Measurements from ENCODE around the gene ALX1. TPM values are rescaled to one million over a fixed set of nuclear protein-coding genes. Genes with fewer than 3 reads are reported as not detected.
A peak's percentile ranks its signal among the peaks of the same experiment; 100 is the strongest.

Gene ALX1
- total and polyA plus RNA-seq, 5 experiments from 2014 or later: not detected

- Mint-ChIP-seq H3K36me3 (no peaks in the 10 kb centered on the region), H3K4me1 (peaks cover 2 to 9% (median 7%) of the 10 kb centered on the region in 4 donors), H3K9me3 (peaks cover 0 to 14% (median 2%) of the 10 kb centered on the region in 9 donors), H3K27ac (no peak overlapping the region), H3K27me3 (peaks cover 29 to 76% (median 54%) of the 10 kb centered on the region in 5 donors), H3K4me3 (no peak overlapping the region)
- DNase-seq (no peak), ATAC-seq (no peak)
- POLR2A ChIA-PET: no interaction called here
These were observed 2.0 kb upstream of the ALX1 start for GRCh38 chr12:85277900-85278597.

- no peak for ATAC-seq
These were observed 1.2 kb upstream of the ALX1 start for GRCh38 chr12:85278598-85279448.

GRCh38 chr12:85279449-85280164, 413 bp upstream of the ALX1 start:
- Mint-ChIP-seq H3K4me1 (peaks cover 2 to 9% (median 7%) of the 10 kb centered on the region in 4 donors), H3K27ac (no peak overlapping the region), H3K36me3 (no peaks in the 10 kb centered on the region), H3K4me3 (peak overlapping the region in 1 of 10 donors; percentile 56), H3K9me3 (peaks cover 0 to 14% (median 0%) of the 10 kb centered on the region in 9 donors), H3K27me3 (peaks cover 26 to 60% (median 43%) of the 10 kb centered on the region in 5 donors)
- ATAC-seq (no peak), DNase-seq (no peak)
- POLR2A ChIA-PET: no interaction called here

More at GRCh38 chr12:85278598-85279448, 1.2 kb upstream of the ALX1 start:
- Mint-ChIP-seq H3K4me3 (no peak overlapping the region), H3K4me1 (peaks cover 2 to 9% (median 7%) of the 10 kb centered on the region in 4 donors), H3K27me3 (peaks cover 29 to 68% (median 48%) of the 10 kb centered on the region in 5 donors), H3K9me3 (peaks cover 0 to 14% (median 2%) of the 10 kb centered on the region in 9 donors), H3K27ac (no peak overlapping the region), H3K36me3 (no peaks in the 10 kb centered on the region)
- POLR2A ChIA-PET: no interaction called here
- DNase-seq: no peak

GRCh38 chr12:85280984-85281630, 1.1 kb downstream of the ALX1 start:
- H3K4me1 Mint-ChIP-seq: peaks cover 2 to 9% (median 7%) of the 10 kb centered on the region in 4 donors
- DNase-seq: no peak

GRCh38 chr12:85281636-85282312, 1.8 kb downstream of the ALX1 start:
- Mint-ChIP-seq H3K4me3 (no peak overlapping the region), H3K27ac (no peak overlapping the region), H3K9me3 (peaks cover 0 to 14% (median 2%) of the 10 kb centered on the region in 9 donors), H3K4me1 (peaks cover 2 to 9% (median 7%) of the 10 kb centered on the region in 4 donors), H3K36me3 (no peaks in the 10 kb centered on the region), H3K27me3 (peaks cover 20 to 48% (median 37%) of the 10 kb centered on the region in 5 donors)
- ATAC-seq (no peak), DNase-seq (no peak)
- POLR2A ChIA-PET: no interaction called here

More at GRCh38 chr12:85280984-85281630, 1.1 kb downstream of the ALX1 start:
- Mint-ChIP-seq H3K4me3 (peak overlapping the region in 1 of 10 donors; percentile 4), H3K36me3 (no peaks in the 10 kb centered on the region), H3K9me3 (peaks cover 0 to 14% (median 2%) of the 10 kb centered on the region in 9 donors), H3K27ac (no peak overlapping the region), H3K27me3 (peaks cover 22 to 53% (median 42%) of the 10 kb centered on the region in 5 donors)
- POLR2A ChIA-PET: no interaction called here
- ATAC-seq: no peak

- Mint-ChIP-seq H3K27me3 (peaks cover 15 to 35% (median 22%) of the 10 kb centered on the region in 5 donors), H3K4me3 (no peak overlapping the region), H3K4me1 (peaks cover 2 to 9% (median 7%) of the 10 kb centered on the region in 4 donors), H3K36me3 (no peaks in the 10 kb centered on the region), H3K9me3 (peaks cover 0 to 9% (median 0%) of the 10 kb centered on the region in 9 donors), H3K27ac (no peak overlapping the region)
- ATAC-seq (no peak), DNase-seq (no peak)
- POLR2A ChIA-PET: no interaction called here
These were observed 3.5 kb downstream of the ALX1 start for GRCh38 chr12:85283560-85283959.

GRCh38 chr12:85296362-85296761, 16.3 kb downstream of the ALX1 start:
- POLR2A ChIA-PET: no interaction called here
- no peak for ATAC-seq
- no peak overlapping the region for H3K4me3 Mint-ChIP-seq

GRCh38 chr12:85299053-85299452, 19.0 kb downstream of the ALX1 start:
- Mint-ChIP-seq H3K27ac (no peak overlapping the region), H3K4me3 (no peak overlapping the region), H3K36me3 (no peaks in the 10 kb centered on the region), H3K4me1 (peaks cover 0 to 5% (median 1%) of the 10 kb centered on the region in 4 donors), H3K9me3 (peaks cover 0 to 5% (median 0%) of the 10 kb centered on the region in 9 donors), H3K27me3 (no peaks in the 10 kb centered on the region)
- POLR2A ChIA-PET: no interaction called here
- DNase-seq (no peak), ATAC-seq (no peak)

More at GRCh38 chr12:85296362-85296761, 16.3 kb downstream of the ALX1 start:
- no peaks in the 10 kb centered on the region for H3K36me3 Mint-ChIP-seq
- H3K27ac Mint-ChIP-seq: no peak overlapping the region
- H3K4me1 Mint-ChIP-seq: peaks cover 0 to 5% (median 1%) of the 10 kb centered on the region in 4 donors
- DNase-seq: no peak
- peaks cover 0 to 5% (median 0%) of the 10 kb centered on the region in 9 donors for H3K9me3 Mint-ChIP-seq
- H3K27me3 Mint-ChIP-seq: no peaks in the 10 kb centered on the region

- ATAC-seq: no peak
- no peak overlapping the region for H3K4me3 Mint-ChIP-seq
- H3K9me3 Mint-ChIP-seq: peaks cover 0 to 4% (median 0%) of the 10 kb centered on the region in 9 donors
- DNase-seq: no peak
- H3K36me3 Mint-ChIP-seq: no peaks in the 10 kb centered on the region
- H3K27me3 Mint-ChIP-seq: peaks cover 0 to 2% (median 0%) of the 10 kb centered on the region in 5 donors
- POLR2A ChIA-PET: no interaction called here
- peaks cover 0 to 5% (median 1%) of the 10 kb centered on the region in 4 donors for H3K4me1 Mint-ChIP-seq
- H3K27ac Mint-ChIP-seq: no peak overlapping the region
These were observed 21.0 kb downstream of the ALX1 start for GRCh38 chr12:85301051-85301450.

- POLR2A ChIA-PET: no interaction called here
- no peaks in the 10 kb centered on the region for H3K36me3 Mint-ChIP-seq
- H3K27ac Mint-ChIP-seq: no peak overlapping the region
- DNase-seq (no peak), ATAC-seq (no peak)
- H3K27me3 Mint-ChIP-seq: peaks cover 0 to 2% (median 0%) of the 10 kb centered on the region in 5 donors
- no peaks in the 10 kb centered on the region for H3K9me3 Mint-ChIP-seq
- no peak overlapping the region for H3K4me3 Mint-ChIP-seq
- H3K4me1 Mint-ChIP-seq: no peaks in the 10 kb centered on the region
These were observed 28.4 kb downstream of the ALX1 start for GRCh38 chr12:85308374-85308773.

GRCh38 chr12:85309125-85309566, 29.1 kb downstream of the ALX1 start:
- Mint-ChIP-seq H3K36me3 (no peaks in the 10 kb centered on the region), H3K4me3 (no peak overlapping the region), H3K27me3 (peaks cover 0 to 2% (median 0%) of the 10 kb centered on the region in 5 donors), H3K27ac (no peak overlapping the region), H3K9me3 (no peaks in the 10 kb centered on the region), H3K4me1 (no peaks in the 10 kb centered on the region)
- POLR2A ChIA-PET: no interaction called here
- DNase-seq: no peak
- no peak for ATAC-seq

GRCh38 chr12:85310025-85310424, 30.0 kb downstream of the ALX1 start:
- Mint-ChIP-seq H3K27me3 (no peaks in the 10 kb centered on the region), H3K27ac (no peak overlapping the region), H3K9me3 (no peaks in the 10 kb centered on the region), H3K4me3 (no peak overlapping the region), H3K4me1 (no peaks in the 10 kb centered on the region), H3K36me3 (no peaks in the 10 kb centered on the region)
- ATAC-seq: no peak
- no peak for DNase-seq
- POLR2A ChIA-PET: no interaction called here
